ENCODE results near the gene PDE6B. TPM values are rescaled to one million over a fixed set of nuclear protein-coding genes. Genes with fewer than 3 reads are reported as not detected.

PDE6B gene
- total and polyA plus RNA-seq, 2 experiments from 2014 or later = 3.4 to 5.0 TPM

- no peak for TF ChIP-seq ZNF114 (CRISPR knock-in tag; IDR thresholded peaks at IDR 0.05)
- no peak for TF ChIP-seq REST (IDR thresholded peaks at IDR 0.05; ENCODE audit: unreplicated experiment)
- no peak for TF ChIP-seq CTCF (conservative IDR thresholded peaks at IDR 0.05; ENCODE audit: low read depth in 2 of 2)
- no peak for TF ChIP-seq CREB1 (CRISPR knock-in tag; IDR thresholded peaks at IDR 0.05; ENCODE audit: low read depth)
These were observed 3.7 kb downstream of the PDE6B start (continued) for GRCh38 chr4:628821-629635.

GRCh38 chr4:629636-629914 is 4.2 kb downstream of the PDE6B start:
- Histone ChIP-seq H3F3A (replicated peaks; ENCODE audit: low read depth) (no peaks in the 10 kb centered on the region), H3K4me2 (no peak overlapping the region), H3K36me3 (ENCODE audit: insufficient read depth) (no peaks in the 10 kb centered on the region), H3K79me2 (replicated peaks; ENCODE audit: insufficient read depth) (no peaks in the 10 kb centered on the region), H3K27me3 (ENCODE audit: insufficient read depth) (no peaks in the 10 kb centered on the region), H3K4me1 (ENCODE audit: insufficient read depth) (no peaks in the 10 kb centered on the region; the same call in 1 of the 2 replicates), H3K9me2 (ENCODE audit: insufficient read depth) (no peaks in the 10 kb centered on the region), H2AFZ (no peak overlapping the region), H3K27ac (ENCODE audit: low read depth) (no peak overlapping the region), H3K4me3 (no peak overlapping the region), H4K20me1 (replicated peaks; ENCODE audit: insufficient read depth) (no peaks in the 10 kb centered on the region)
- Mint-ChIP-seq H3K4me1 (peaks cover 5% of the 10 kb centered on the region), H3K36me3 (ENCODE audit: low read depth) (peaks cover 8% of the 10 kb centered on the region; the same call in 1 of the 3 replicates), H3K27me3 (ENCODE audit: insufficient read depth, low read depth, poor library complexity) (peaks cover 23% of the 10 kb centered on the region), H3K9me3 (peaks cover 21% of the 10 kb centered on the region), H3K4me3 (no peak overlapping the region), H3K27ac (no peak overlapping the region)
- DNase-seq (ENCODE audit: low spot score) (no peak), ATAC-seq (no peak)
- TF ChIP-seq NANOG (IDR thresholded peaks at IDR 0.05; ENCODE audit: borderline replicate concordance) = no peak
- no peak for TF ChIP-seq ZNF331 (CRISPR knock-in tag; IDR thresholded peaks at IDR 0.05; ENCODE audit: low read depth)
- TF ChIP-seq ETS1 (IDR thresholded peaks at IDR 0.05) = no peak
- TF ChIP-seq STAT1 (IDR thresholded peaks at IDR 0.05; ENCODE audit: unreplicated experiment) = no peak
- TF ChIP-seq ZNF462 (CRISPR knock-in tag; IDR thresholded peaks at IDR 0.05) = no peak
- no peak for TF ChIP-seq JUNB (IDR thresholded peaks at IDR 0.05; ENCODE audit: unreplicated experiment)
- TF ChIP-seq ZNF114 (CRISPR knock-in tag; IDR thresholded peaks at IDR 0.05) = no peak
- TF ChIP-seq EZH2phosphoT487 (IDR thresholded peaks at IDR 0.05; ENCODE audit: unreplicated experiment) = no peak
- TF ChIP-seq POLR2AphosphoS5 (IDR thresholded peaks at IDR 0.05; ENCODE audit: low read depth) = no peak
- no peak for TF ChIP-seq CREB1 (CRISPR knock-in tag; IDR thresholded peaks at IDR 0.05; ENCODE audit: low read depth)
- TF ChIP-seq EZH2 (IDR thresholded peaks at IDR 0.05; ENCODE audit: low read depth, unreplicated experiment) = no peak

Measured in GM23338 (cell line).